Uterus (tissue), 2 donors: Measurements from ENCODE around the gene BRF1.

Experiments
- CTCF ChIP-seq, 4 experiments: fragments of 200-600 bp in 2 of 4; fragments of 450-650 bp in 2 of 4; sonication (generic) in 2 of 4; IDR thresholded peaks; one replicate each; pipeline ENCODE4 v1.5.1; 2016 to 2019; ENCODE audit warnings: antibody characterized with exemption in 4 of 4, mild to moderate bottlenecking in 2 of 4, moderate library complexity in 1 of 4
- POLR2A ChIP-seq, 2 donors: fragments of 450-650 bp; IDR thresholded peaks; one replicate each; pipeline ENCODE4 v1.6.1; 2016; ENCODE audit warnings: antibody characterized with exemption in 2 of 2, mild to moderate bottlenecking in 1 of 2, moderate library complexity in 1 of 2

GRCh38 chr14:105223260-105223659 lies 77.5 kb downstream of the BRF1 start:
- TF ChIP-seq CTCF (IDR thresholded peaks at IDR 0.05) (no peak), POLR2A (IDR thresholded peaks at IDR 0.05) (no peak)
